Effector memory CD4-positive, alpha-beta T cell (primary cell): ENCODE measurements around the gene NMUR1.

Experiments
- DNase-seq, 3 donors: peaks; one replicate each; pipeline ENCODE4 v3.0.0-alpha.2; 2020
- H3K27ac ChIP-seq: 2 replicates; pipeline ENCODE4 v1.7.0; 2013; ENCODE audit warnings: mild to moderate bottlenecking, low read length, moderate library complexity; ENCODE audit not compliant: insufficient read depth, poor library complexity, severe bottlenecking
- H3K27me3 ChIP-seq: replicated peaks from 2 replicates; pipeline ENCODE4 v1.7.0; 2013; ENCODE audit warnings: mild to moderate bottlenecking, low read length; ENCODE audit not compliant: insufficient read depth, control insufficient read depth, poor library complexity, severe bottlenecking
- H3K36me3 ChIP-seq: 2 replicates; pipeline ENCODE4 v1.7.0; 2013; ENCODE audit warnings: mild to moderate bottlenecking, low read length, moderate library complexity; ENCODE audit not compliant: control insufficient read depth, insufficient read depth
- H3K4me1 ChIP-seq: 2 replicates; pipeline ENCODE4 v1.7.0; 2013; ENCODE audit warnings: low read length, mild to moderate bottlenecking; ENCODE audit not compliant: control insufficient read depth, insufficient read depth, poor library complexity, severe bottlenecking
- H3K4me3 ChIP-seq: 2 replicates; pipeline ENCODE4 v1.7.0; 2013; ENCODE audit warnings: low read length, low read depth, mild to moderate bottlenecking; ENCODE audit not compliant: insufficient read depth, poor library complexity, severe bottlenecking
- H3K9me3 ChIP-seq: 2 replicates; pipeline ENCODE4 v1.7.0; 2013; ENCODE audit warnings: mild to moderate bottlenecking, low read length, moderate library complexity; ENCODE audit not compliant: control insufficient read depth

NMUR1 gene

GRCh38 chr2:231489990-231490389, 40.3 kb downstream of the NMUR1 start:
- Histone ChIP-seq H3K36me3 (no peaks in the 10 kb centered on the region), H3K4me1 (no peaks in the 10 kb centered on the region), H3K4me3 (no peak overlapping the region), H3K9me3 (no peaks in the 10 kb centered on the region), H3K27me3 (no peaks in the 10 kb centered on the region), H3K27ac (no peak overlapping the region)
- no peak for DNase-seq

- Histone ChIP-seq H3K4me3 (no peak overlapping the region), H3K36me3 (no peaks in the 10 kb centered on the region), H3K9me3 (no peaks in the 10 kb centered on the region), H3K4me1 (peaks cover under 1% of the 10 kb centered on the region), H3K27me3 (no peaks in the 10 kb centered on the region), H3K27ac (no peak overlapping the region)
- DNase-seq: no peak
Measured at GRCh38 chr2:231488331-231488730, 41.9 kb downstream of the NMUR1 start.

GRCh38 chr2:231486851-231487596, 43.2 kb downstream of the NMUR1 start:
- H3K4me1 ChIP-seq: peaks cover 11% of the 10 kb centered on the region
- H3K4me3 ChIP-seq: no peak overlapping the region
- H3K27ac ChIP-seq: no peak overlapping the region
- DNase-seq: no peak
- no peaks in the 10 kb centered on the region for H3K36me3 ChIP-seq
- H3K27me3 ChIP-seq: no peaks in the 10 kb centered on the region
- no peaks in the 10 kb centered on the region for H3K9me3 ChIP-seq

GRCh38 chr2:231483398-231484329, 46.6 kb downstream of the NMUR1 start:
- DNase-seq: peak in 2 of 3 donors; percentile 6 to 19
- Histone ChIP-seq H3K27ac (peak overlapping the region; percentile 76), H3K4me3 (peak overlapping the region; percentile 61)

GRCh38 chr2:231482806-231483391, 47.3 kb downstream of the NMUR1 start:
- H3K27me3 ChIP-seq: no peaks in the 10 kb centered on the region
- no peaks in the 10 kb centered on the region for H3K36me3 ChIP-seq
- peak overlapping the region; percentile 61 for H3K4me3 ChIP-seq
- no peaks in the 10 kb centered on the region for H3K9me3 ChIP-seq
- peak; percentile 41 to 61 (median 43) for DNase-seq
- H3K27ac ChIP-seq: peak overlapping the region; percentile 76
- H3K4me1 ChIP-seq: peaks cover 11% of the 10 kb centered on the region

More at GRCh38 chr2:231483398-231484329, 46.6 kb downstream of the NMUR1 start:
- Histone ChIP-seq H3K36me3 (no peaks in the 10 kb centered on the region), H3K4me1 (peaks cover 11% of the 10 kb centered on the region), H3K9me3 (no peaks in the 10 kb centered on the region), H3K27me3 (no peaks in the 10 kb centered on the region)

GRCh38 chr2:231480781-231481180, 49.5 kb downstream of the NMUR1 start:
- DNase-seq: no peak
- H3K36me3 ChIP-seq: no peaks in the 10 kb centered on the region
- no peak overlapping the region for H3K4me3 ChIP-seq
- H3K27me3 ChIP-seq: no peaks in the 10 kb centered on the region
- H3K9me3 ChIP-seq: no peaks in the 10 kb centered on the region
- no peak overlapping the region for H3K27ac ChIP-seq
- peaks cover 11% of the 10 kb centered on the region for H3K4me1 ChIP-seq

- Histone ChIP-seq H3K27ac (no peak overlapping the region), H3K4me3 (no peak overlapping the region), H3K27me3 (no peaks in the 10 kb centered on the region), H3K9me3 (no peaks in the 10 kb centered on the region), H3K36me3 (no peaks in the 10 kb centered on the region), H3K4me1 (peaks cover 11% of the 10 kb centered on the region)
- no peak for DNase-seq
Measured at GRCh38 chr2:231479455-231479854, 50.8 kb downstream of the NMUR1 start.

- no peaks in the 10 kb centered on the region for H3K9me3 ChIP-seq
- H3K27me3 ChIP-seq: no peaks in the 10 kb centered on the region
- no peak overlapping the region for H3K27ac ChIP-seq
- no peaks in the 10 kb centered on the region for H3K4me1 ChIP-seq
- no peaks in the 10 kb centered on the region for H3K36me3 ChIP-seq
- H3K4me3 ChIP-seq: no peak overlapping the region
- DNase-seq: no peak
Measured at GRCh38 chr2:231476920-231477319, 53.3 kb downstream of the NMUR1 start.

GRCh38 chr2:231475965-231476364, 54.3 kb downstream of the NMUR1 start:
- Histone ChIP-seq H3K27me3 (no peaks in the 10 kb centered on the region), H3K27ac (no peak overlapping the region), H3K4me1 (no peaks in the 10 kb centered on the region), H3K4me3 (no peak overlapping the region), H3K9me3 (no peaks in the 10 kb centered on the region), H3K36me3 (no peaks in the 10 kb centered on the region)
- DNase-seq: no peak
